ENCODE results near the gene IRF2BP2. TPM values are rescaled to one million over a fixed set of nuclear protein-coding genes. Genes with fewer than 3 reads are reported as not detected.
A peak's percentile ranks its signal among the peaks of the same experiment; 100 is the strongest.

Gene IRF2BP2
- total and polyA plus RNA-seq, 10 of the 15 experiments (the other 5 are each of a cell fraction or from before 2014, with no cell fraction given), result 7.5 to 114 (median 52.3) TPM

GRCh38 chr1:234599617-234600417, 10.2 kb downstream of the IRF2BP2 start (continued):
- TF ChIP-seq CEBPZ (IDR thresholded peaks at IDR 0.05; ENCODE audit: low read depth, low read length) (no peak), EZH2 (IDR thresholded peaks at IDR 0.05; ENCODE audit: borderline replicate concordance, control insufficient read depth, low read depth, low read length) (no peak), TCF7 (IDR thresholded peaks at IDR 0.05; ENCODE audit: borderline replicate concordance) (no peak), TCF3 (IDR thresholded peaks at IDR 0.05; ENCODE audit: borderline replicate concordance, insufficient read depth, low read depth, low read length) (0 out of 2 replicates have a peak, but pooled peaks have one; percentile 59), PAX5 (IDR thresholded peaks at IDR 0.05; ENCODE audit: borderline replicate concordance, low read depth, low read length) (peak; percentile 27; the same call in 1 of the 2 replicates), USF1 (IDR thresholded peaks at IDR 0.05; ENCODE audit: borderline replicate concordance, extremely low read length, insufficient read depth, low read depth, low read length) (peak; percentile 10), REST (IDR thresholded peaks at IDR 0.05; ENCODE audit: low read depth, low read length) (no peak), FOS (IDR thresholded peaks at IDR 0.05; ENCODE audit: borderline replicate concordance, extremely low read depth, insufficient read length) (no peak), PBX3 (IDR thresholded peaks at IDR 0.05; ENCODE audit: insufficient replicate concordance, low read depth, low read length) (no peak), ATF7 (IDR thresholded peaks at IDR 0.05; ENCODE audit: low read depth) (peak; percentile 25; the same call in 1 of the 2 replicates), MYC (IDR thresholded peaks at IDR 0.05; ENCODE audit: insufficient read depth, insufficient read length, insufficient replicate concordance, low read length, severe bottlenecking) (peak; percentile 65), IKZF2 (IDR thresholded peaks at IDR 0.05) (no peak), ZNF24 (IDR thresholded peaks at IDR 0.05) (no peak), DPF2 (IDR thresholded peaks at IDR 0.05) (peak; percentile 76; the same call in 1 of the 2 replicates), POU2F2 (IDR thresholded peaks at IDR 0.05; ENCODE audit: borderline replicate concordance, low read depth, low read length) (0 out of 3 replicates have a peak, but pooled peaks have one; percentile 31), RFX5 (IDR thresholded peaks at IDR 0.05; ENCODE audit: low read depth, low read length) (no peak), EP300 (IDR thresholded peaks at IDR 0.05; ENCODE audit: borderline replicate concordance in 1 of 2, control insufficient read depth in 1 of 2, low read depth in 2 of 2, low read length in 2 of 2) (0 out of 4 replicates have a peak, but pooled peaks of 1 of the 2 experiments have one; percentile 42), BHLHE40 (IDR thresholded peaks at IDR 0.05; ENCODE audit: borderline replicate concordance in 1 of 2, low read depth in 2 of 2, low read length in 1 of 2) (peak; percentile 88 to 95; a peak in 3 of 4 replicates), SMAD5 (IDR thresholded peaks at IDR 0.05; ENCODE audit: low read depth) (no peak)
